Sigmoid colon (tissue), 4 donors: ENCODE results near the gene PRKAG2.

Experiments
- EP300 ChIP-seq, 4 donors: sonication (generic); formaldehyde crosslinking; IDR thresholded peaks; one replicate each; pipeline ENCODE4 v1.6.1; 2017; ENCODE audit warnings: antibody characterized with exemption in 4 of 4
- POLR2A ChIP-seq, 2 donors: fragments of 450-650 bp; IDR thresholded peaks; one replicate each; pipeline ENCODE4 v1.6.1; 2016; ENCODE audit warnings: antibody characterized with exemption in 2 of 2, mild to moderate bottlenecking in 2 of 2, moderate library complexity in 2 of 2
- POLR2AphosphoS5 ChIP-seq, 4 donors: sonication (generic); formaldehyde crosslinking; IDR thresholded peaks; one replicate each; pipeline ENCODE4 v1.6.1; 2017; ENCODE audit warnings: antibody characterized with exemption in 4 of 4
- TF ChIP-seq, protein P1 (sequence below), 4 experiments: fragments of 450-650 bp in 3 of 4; fragments of 200-600 bp in 1 of 4; IDR thresholded peaks; one replicate each; pipeline ENCODE4 v1.5.1; 2016 to 2019; ENCODE audit warnings: antibody characterized with exemption in 4 of 4, mild to moderate bottlenecking in 3 of 4, moderate library complexity in 2 of 4

DNA sequence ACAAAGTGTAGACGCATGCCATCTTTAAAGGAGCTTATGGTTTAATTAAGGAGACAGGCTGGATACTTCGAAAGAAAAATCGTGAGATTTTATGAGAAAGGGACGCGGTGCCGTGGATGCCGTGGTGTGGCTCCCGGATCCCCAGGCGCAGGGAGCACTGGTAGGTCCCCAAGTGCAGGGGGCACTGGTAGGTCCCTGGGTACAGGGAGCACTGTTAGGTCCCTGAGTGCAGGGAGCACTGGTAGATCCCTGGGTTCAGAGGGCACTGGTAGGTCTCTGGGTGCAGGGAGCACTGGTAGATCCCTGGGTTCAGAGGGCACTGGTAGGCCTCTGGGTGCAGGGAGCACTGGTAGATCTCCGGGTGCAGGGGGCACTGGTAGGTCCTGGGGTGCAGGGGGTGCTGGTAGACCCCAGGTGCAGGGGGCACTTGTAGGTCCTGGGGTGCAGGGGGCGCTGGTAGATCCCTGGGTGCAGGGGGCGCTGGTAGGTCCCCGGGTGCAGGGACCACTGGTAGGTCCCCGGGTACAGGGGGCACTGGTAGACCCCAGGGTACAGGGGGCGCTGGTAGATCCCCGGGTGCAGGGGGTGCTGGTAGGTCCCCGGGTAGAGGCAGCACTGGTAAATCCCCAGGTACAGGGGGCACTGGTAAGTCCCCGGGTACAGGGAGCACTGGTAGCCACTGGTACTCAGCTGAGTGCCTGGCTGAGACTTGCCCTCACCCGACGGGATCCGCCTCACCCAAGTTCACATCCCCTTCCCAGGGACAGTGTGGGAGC lies 14.1 kb downstream of the PRKAG2 start:
- TF ChIP-seq, protein P1, sequence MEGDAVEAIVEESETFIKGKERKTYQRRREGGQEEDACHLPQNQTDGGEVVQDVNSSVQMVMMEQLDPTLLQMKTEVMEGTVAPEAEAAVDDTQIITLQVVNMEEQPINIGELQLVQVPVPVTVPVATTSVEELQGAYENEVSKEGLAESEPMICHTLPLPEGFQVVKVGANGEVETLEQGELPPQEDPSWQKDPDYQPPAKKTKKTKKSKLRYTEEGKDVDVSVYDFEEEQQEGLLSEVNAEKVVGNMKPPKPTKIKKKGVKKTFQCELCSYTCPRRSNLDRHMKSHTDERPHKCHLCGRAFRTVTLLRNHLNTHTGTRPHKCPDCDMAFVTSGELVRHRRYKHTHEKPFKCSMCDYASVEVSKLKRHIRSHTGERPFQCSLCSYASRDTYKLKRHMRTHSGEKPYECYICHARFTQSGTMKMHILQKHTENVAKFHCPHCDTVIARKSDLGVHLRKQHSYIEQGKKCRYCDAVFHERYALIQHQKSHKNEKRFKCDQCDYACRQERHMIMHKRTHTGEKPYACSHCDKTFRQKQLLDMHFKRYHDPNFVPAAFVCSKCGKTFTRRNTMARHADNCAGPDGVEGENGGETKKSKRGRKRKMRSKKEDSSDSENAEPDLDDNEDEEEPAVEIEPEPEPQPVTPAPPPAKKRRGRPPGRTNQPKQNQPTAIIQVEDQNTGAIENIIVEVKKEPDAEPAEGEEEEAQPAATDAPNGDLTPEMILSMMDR (IDR thresholded peaks at IDR 0.05), result no peak
- TF ChIP-seq POLR2A (IDR thresholded peaks at IDR 0.05), result no peak
- TF ChIP-seq POLR2AphosphoS5 (IDR thresholded peaks at IDR 0.05), result no peak
- no peak for TF ChIP-seq EP300 (IDR thresholded peaks at IDR 0.05)
